Esophagus muscularis mucosa (tissue), 4 donors: ENCODE results near the gene BAHCC1. TPM values are rescaled to one million over a fixed set of nuclear protein-coding genes. Genes with fewer than 3 reads are reported as not detected.

Experiments
- DNase-seq: peaks from one replicate; pipeline ENCODE4 v3.0.0-alpha.2; 2017; ENCODE audit errors: extremely low spot score
- H3K27ac ChIP-seq, 4 donors: fragments of 200-600 bp; sonication (generic); replicated peaks in 1 of 4; 1 replicate in 3 of 4; 2 replicates in 1 of 4; pipeline ENCODE4 v1.5.1; 2016 to 2019; ENCODE audit warnings: mild to moderate bottlenecking in 1 of 4
- H3K27me3 ChIP-seq, 4 donors: fragments of 200-600 bp; sonication (generic); one replicate each; pipeline versions ENCODE4 v1.5.1 to v1.6.0; 2016 to 2019
- H3K36me3 ChIP-seq, 4 donors: fragments of 200-600 bp; sonication (generic); one replicate each; pipeline ENCODE4 v1.5.1; 2016 to 2019
- H3K4me1 ChIP-seq, 4 donors: fragments of 200-600 bp; sonication (generic); one replicate each; pipeline ENCODE4 v1.5.1; 2016 to 2019
- H3K4me3 ChIP-seq, 4 donors: fragments of 200-600 bp; sonication (generic); 1 replicate in 2 of 4; 2 replicates in 2 of 4; pipeline ENCODE4 v1.5.1; 2016 to 2019; ENCODE audit warnings: mild to moderate bottlenecking in 4 of 4, moderate library complexity in 1 of 4
- H3K9me3 ChIP-seq, 4 donors: fragments of 200-600 bp; sonication (generic); 1 replicate in 3 of 4; 2 replicates in 1 of 4; pipeline ENCODE4 v1.5.1; 2016 to 2019
- EP300 ChIP-seq: sonication (generic); formaldehyde crosslinking; IDR thresholded peaks from one replicate; pipeline ENCODE4 v1.6.1; 2017; ENCODE audit warnings: antibody characterized with exemption
- POLR2A ChIP-seq: fragments of 450-650 bp; IDR thresholded peaks from one replicate; pipeline ENCODE4 v1.6.1; 2017; ENCODE audit warnings: antibody characterized with exemption, moderate library complexity, mild to moderate bottlenecking, low read depth
- POLR2AphosphoS5 ChIP-seq, 2 donors: sonication (generic); formaldehyde crosslinking; IDR thresholded peaks; one replicate each; pipeline ENCODE4 v1.6.1; 2017; ENCODE audit warnings: antibody characterized with exemption in 2 of 2
- WGBS: methylation state at CpG from one replicate; pipeline ENCODE4 v1.1.5; 2018; 5-methylcytosine and 5-hydroxymethylcytosine counted together
- intact Hi-C: fragments of 100-400 bp; cut with DNase I; formaldehyde crosslinking; loops from one replicate; pipeline ENCODE4 v1.15.1; 2023
- total RNA-seq, 4 donors: library from RNA; depleted of rRNA; stranded (reverse); fragments of >200 nt; gene quantifications; one replicate each; pipeline versions ENCODE4 v1.1.0 to v1.2.1, GENCODE V29; 2016
- TF ChIP-seq, protein P1 (sequence below), 3 experiments: fragments of 200-600 bp in 2 of 3; fragments of 450-650 bp in 1 of 3; sonication (generic) in 2 of 3; IDR thresholded peaks; one replicate each; pipeline ENCODE4 v1.5.1; 2017 to 2019; ENCODE audit warnings: antibody characterized with exemption in 3 of 3, mild to moderate bottlenecking in 2 of 3, moderate library complexity in 1 of 3

The BAHCC1 gene
- total RNA-seq, 4 donors from 2014 or later = 15.9 to 38.1 (median 21.1) TPM

GRCh38 chr17:81468770-81469121 lies 73.5 kb downstream of the BAHCC1 start:
- Histone ChIP-seq H3K4me1 (peaks cover 0 to 12% (median 1%) of the 10 kb centered on the region in 4 donors), H3K9me3 (no peaks in the 10 kb centered on the region), H3K4me3 (no peak overlapping the region), H3K27ac (no peak overlapping the region), H3K27me3 (no peaks in the 10 kb centered on the region), H3K36me3 (peaks cover under 1 to 23% (median 4%) of the 10 kb centered on the region in 4 donors)
- WGBS = 82% methylated on average over 15 of the region's 18 CpGs
- DNase-seq = no peak
- no peak for TF ChIP-seq POLR2AphosphoS5 (IDR thresholded peaks at IDR 0.05)
- TF ChIP-seq, protein P1, sequence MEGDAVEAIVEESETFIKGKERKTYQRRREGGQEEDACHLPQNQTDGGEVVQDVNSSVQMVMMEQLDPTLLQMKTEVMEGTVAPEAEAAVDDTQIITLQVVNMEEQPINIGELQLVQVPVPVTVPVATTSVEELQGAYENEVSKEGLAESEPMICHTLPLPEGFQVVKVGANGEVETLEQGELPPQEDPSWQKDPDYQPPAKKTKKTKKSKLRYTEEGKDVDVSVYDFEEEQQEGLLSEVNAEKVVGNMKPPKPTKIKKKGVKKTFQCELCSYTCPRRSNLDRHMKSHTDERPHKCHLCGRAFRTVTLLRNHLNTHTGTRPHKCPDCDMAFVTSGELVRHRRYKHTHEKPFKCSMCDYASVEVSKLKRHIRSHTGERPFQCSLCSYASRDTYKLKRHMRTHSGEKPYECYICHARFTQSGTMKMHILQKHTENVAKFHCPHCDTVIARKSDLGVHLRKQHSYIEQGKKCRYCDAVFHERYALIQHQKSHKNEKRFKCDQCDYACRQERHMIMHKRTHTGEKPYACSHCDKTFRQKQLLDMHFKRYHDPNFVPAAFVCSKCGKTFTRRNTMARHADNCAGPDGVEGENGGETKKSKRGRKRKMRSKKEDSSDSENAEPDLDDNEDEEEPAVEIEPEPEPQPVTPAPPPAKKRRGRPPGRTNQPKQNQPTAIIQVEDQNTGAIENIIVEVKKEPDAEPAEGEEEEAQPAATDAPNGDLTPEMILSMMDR (IDR thresholded peaks at IDR 0.05) = no peak
- no peak for TF ChIP-seq EP300
- TF ChIP-seq POLR2A = no peak
- intact Hi-C loops = no loop called here

- Histone ChIP-seq H3K36me3 (peaks cover 0 to 17% (median under 1%) of the 10 kb centered on the region in 4 donors), H3K27ac (no peak overlapping the region), H3K27me3 (no peaks in the 10 kb centered on the region), H3K9me3 (no peaks in the 10 kb centered on the region), H3K4me3 (no peak overlapping the region), H3K4me1 (peaks cover 0 to 12% (median 1%) of the 10 kb centered on the region in 4 donors)
- DNase-seq = no peak
- intact Hi-C loops = no loop called here
- TF ChIP-seq, protein P1 (IDR thresholded peaks at IDR 0.05) = no peak
- TF ChIP-seq EP300 (no peak), POLR2A (no peak), POLR2AphosphoS5 (IDR thresholded peaks at IDR 0.05) (no peak)
- 100% methylated on average over 3 of the region's 13 CpGs for WGBS
Measured at GRCh38 chr17:81469266-81469665, 74.0 kb downstream of the BAHCC1 start.

GRCh38 chr17:81470270-81470943 lies 75.2 kb downstream of the BAHCC1 start:
- no peaks in the 10 kb centered on the region for H3K9me3 ChIP-seq
- peaks cover 0 to 12% (median 1%) of the 10 kb centered on the region in 4 donors for H3K4me1 ChIP-seq
- no peak overlapping the region for H3K4me3 ChIP-seq
- no peaks in the 10 kb centered on the region for H3K27me3 ChIP-seq
- 94% methylated on average over 9 of the region's 9 CpGs for WGBS
- intact Hi-C loops = loop anchor here (5.0 kb wide), 1 partner anchor 33 kb away; no protein-coding TSS in a partner anchor
- H3K36me3 ChIP-seq = peaks cover 0 to 8% (median 0%) of the 10 kb centered on the region in 4 donors
- no peak for DNase-seq
- H3K27ac ChIP-seq = peak overlapping the region in 1 of 4 donors; percentile 15
- no peak for TF ChIP-seq POLR2AphosphoS5 (IDR thresholded peaks at IDR 0.05)

- Histone ChIP-seq H3K9me3 (no peaks in the 10 kb centered on the region), H3K4me3 (no peak overlapping the region), H3K27ac (peak overlapping the region in 2 of 4 donors; percentile 27 to 31), H3K36me3 (peaks cover 0 to 8% (median 0%) of the 10 kb centered on the region in 4 donors), H3K27me3 (no peaks in the 10 kb centered on the region), H3K4me1 (peaks cover 0 to 12% (median 1%) of the 10 kb centered on the region in 4 donors)
- intact Hi-C loops = loop anchor here (5.0 kb wide), 1 partner anchor 34 kb away; no protein-coding TSS in a partner anchor
- no peak for DNase-seq
- WGBS = 59% methylated on average over 10 of the region's 14 CpGs
- TF ChIP-seq POLR2A (no peak), POLR2AphosphoS5 (IDR thresholded peaks at IDR 0.05) (no peak), EP300 (no peak)
- TF ChIP-seq, protein P1 (IDR thresholded peaks at IDR 0.05) = no peak
Measured at GRCh38 chr17:81470944-81471817, 75.9 kb downstream of the BAHCC1 start.
